WTC11 (cell line): ENCODE results near the gene ECM1. TPM values are rescaled to one million over a fixed set of nuclear protein-coding genes. Genes with fewer than 3 reads are reported as not detected.

Source experiments
- ATAC-seq: fragments of 200-7000 bp; cut with Tn5 transposase; 2 replicates; pipeline ENCODE4 v1.10.0; 2021; ENCODE audit warnings: mild to moderate bottlenecking, moderate library complexity
- CTCF ChIA-PET: fragments of 300-600 bp; sonication (Branson Sonifier 250); formaldehyde crosslinking; loops from one replicate; lab custom pipeline; 2021; ENCODE audit warnings: antibody characterized with exemption; lab: Charles Lee
- POLR2A ChIA-PET: fragments of 350-600 bp; sonication (Branson Sonifier 250); formaldehyde crosslinking; loops from one replicate; lab custom pipeline; 2021; ENCODE audit warnings: antibody characterized with exemption; lab: Charles Lee
- DNase-seq: peaks from one replicate; pipeline ENCODE4 v3.0.0; 2021; ENCODE audit warnings: low spot score
- H3K27ac Mint-ChIP-seq: 2 replicates; pipeline ENCODE4 v1.8.0; 2021; ENCODE audit warnings: mixed read lengths
- H3K27me3 Mint-ChIP-seq: 2 replicates; pipeline ENCODE4 v1.8.0; 2021; ENCODE audit warnings: low read depth, mild to moderate bottlenecking, moderate library complexity, mixed read lengths
- H3K36me3 Mint-ChIP-seq: 2 replicates; pipeline ENCODE4 v1.8.0; 2021; ENCODE audit warnings: mixed read lengths
- H3K4me1 Mint-ChIP-seq: 2 replicates; pipeline ENCODE4 v1.8.0; 2022; ENCODE audit warnings: mixed read lengths
- H3K4me3 Mint-ChIP-seq: 2 replicates; pipeline ENCODE4 v1.8.0; 2021; ENCODE audit warnings: mild to moderate bottlenecking, moderate library complexity, mixed read lengths
- H3K9me3 Mint-ChIP-seq: 2 replicates; pipeline ENCODE4 v1.8.0; 2021; ENCODE audit warnings: mixed read lengths
- AFF4 ChIP-seq: sonication (generic); formaldehyde crosslinking; IDR thresholded peaks from 2 replicates; pipeline ENCODE4 v1.8.1; 2023; ENCODE audit warnings: mild to moderate bottlenecking, missing genetic modification reagents, borderline replicate concordance
- CREB1 ChIP-seq: sonication (generic); formaldehyde crosslinking; IDR thresholded peaks from 2 replicates; pipeline ENCODE4 v1.8.0; 2023; ENCODE audit warnings: mild to moderate bottlenecking, missing genetic modification reagents
- CTCF ChIP-seq: fragments of 200-600 bp; IDR thresholded peaks from 2 replicates; pipeline ENCODE4 v1.8.0; 2022; ENCODE audit warnings: antibody characterized with exemption
- E2F5 ChIP-seq: sonication (generic); formaldehyde crosslinking; IDR thresholded peaks from 2 replicates; pipeline ENCODE4 v1.8.1; 2022; ENCODE audit warnings: mild to moderate bottlenecking, moderate library complexity, missing genetic modification reagents
- EMX1 ChIP-seq: fragments of 250-450 bp; sonication (Bioruptor Pico); IDR thresholded peaks from 2 replicates; pipeline ENCODE4 v1.8.0; 2021; ENCODE audit warnings: mild to moderate bottlenecking
- GABPB1 ChIP-seq: sonication (generic); formaldehyde crosslinking; IDR thresholded peaks from 2 replicates; pipeline ENCODE4 v1.8.1; 2023; ENCODE audit warnings: mild to moderate bottlenecking, missing genetic modification reagents
- PREB ChIP-seq: sonication (generic); formaldehyde crosslinking; IDR thresholded peaks from 2 replicates; pipeline ENCODE4 v1.8.1; 2022; ENCODE audit warnings: mild to moderate bottlenecking, missing genetic modification reagents, moderate library complexity, borderline replicate concordance
- STAT6 ChIP-seq: sonication (generic); formaldehyde crosslinking; conservative IDR thresholded peaks from 2 replicates; pipeline ENCODE4 v1.8.1; 2023; ENCODE audit warnings: mild to moderate bottlenecking, low read depth, missing genetic modification reagents, moderate library complexity
- TEAD1 ChIP-seq: sonication (generic); formaldehyde crosslinking; IDR thresholded peaks from 2 replicates; pipeline ENCODE4 v1.8.0; 2022; ENCODE audit warnings: mild to moderate bottlenecking, missing genetic modification reagents
- ZBTB21 ChIP-seq: sonication (generic); formaldehyde crosslinking; IDR thresholded peaks from 2 replicates; pipeline ENCODE4 v1.8.1; 2023; ENCODE audit warnings: mild to moderate bottlenecking, missing genetic modification reagents, borderline replicate concordance
- ZNF138 ChIP-seq: sonication (generic); formaldehyde crosslinking; conservative IDR thresholded peaks from 2 replicates; pipeline ENCODE4 v1.8.1; 2022; ENCODE audit warnings: mild to moderate bottlenecking, moderate library complexity, missing genetic modification reagents
- ZNF232 ChIP-seq: sonication (generic); formaldehyde crosslinking; IDR thresholded peaks from 2 replicates; pipeline ENCODE4 v1.8.0; 2022; ENCODE audit warnings: mild to moderate bottlenecking, missing genetic modification reagents
- ZNF263 ChIP-seq: sonication (generic); formaldehyde crosslinking; IDR thresholded peaks from 2 replicates; pipeline ENCODE4 v1.8.1; 2022; ENCODE audit warnings: low read depth, mild to moderate bottlenecking, moderate library complexity, missing genetic modification reagents
- ZNF512 ChIP-seq: sonication (generic); formaldehyde crosslinking; IDR thresholded peaks from 2 replicates; pipeline ENCODE4 v1.8.1; 2022; ENCODE audit warnings: missing genetic modification reagents, borderline replicate concordance
- ZSCAN18 ChIP-seq: fragments of 250-450 bp; sonication (Bioruptor Pico); IDR thresholded peaks from 2 replicates; pipeline ENCODE4 v2.1.2; 2022; ENCODE audit warnings: mild to moderate bottlenecking, moderate library complexity
- total RNA-seq: library from RNA; stranded (reverse); gene quantifications from 3 replicates; pipeline ENCODE4 v1.2.3, GENCODE V29; 2021

The ECM1 gene
- total RNA-seq, 1 experiment from 2014 or later = 1.6 TPM

GRCh38 chr1:150560011-150560438 is 52.1 kb downstream of the ECM1 start:
- Mint-ChIP-seq H3K4me3 (0 out of 2 replicates have a peak overlapping the region, but pooled peaks have one; percentile 92), H3K4me1 (peaks cover 46% of the 10 kb centered on the region), H3K27ac (no peak overlapping the region), H3K27me3 (no peaks in the 10 kb centered on the region), H3K36me3 (peaks cover 4% of the 10 kb centered on the region; the same call in 1 of the 2 replicates), H3K9me3 (no peaks in the 10 kb centered on the region)
- no peak for TF ChIP-seq E2F5 (CRISPR knock-in tag)
- peak; percentile 94 for TF ChIP-seq CTCF
- no peak for TF ChIP-seq ZNF263 (CRISPR knock-in tag)
- DNase-seq = peak; percentile 87
- ChIA-PET CTCF (interaction anchor here (0.5 to 7.9 kb wide), 38 partner anchors 10 to 540 kb away, joined by 3 to 144 read pairs (median 4); partner anchors contain the start of genes ADAMTSL4, CTSK, ENSA and FALEC), POLR2A (interaction anchor here (0.6 to 6.4 kb wide), 7 partner anchors 10 to 70 kb away, joined by 3 to 188 read pairs (median 5); partner anchors contain the start of genes ENSA and MCL1)
- ATAC-seq = peak; percentile 10

- H3K4me3 Mint-ChIP-seq = peak overlapping the region; percentile 92
- TF ChIP-seq PREB (CRISPR knock-in tag) = no peak
- TF ChIP-seq ZSCAN18 (CRISPR knock-in tag) = no peak
- no peak for TF ChIP-seq ZBTB21 (CRISPR knock-in tag)
- TF ChIP-seq GABPB1 (CRISPR knock-in tag) = no peak
- TF ChIP-seq CTCF = peak; percentile 71
- TF ChIP-seq TEAD1 (CRISPR knock-in tag) = no peak
- TF ChIP-seq ZNF138 (CRISPR knock-in tag) = no peak
- TF ChIP-seq CREB1 (CRISPR knock-in tag) = no peak
- TF ChIP-seq ZNF512 (CRISPR knock-in tag) = no peak
- TF ChIP-seq AFF4 (CRISPR knock-in tag) = no peak
- TF ChIP-seq STAT6 = no peak
- TF ChIP-seq EMX1 (CRISPR knock-in tag) = no peak
- TF ChIP-seq ZNF232 (CRISPR knock-in tag) = no peak
Measured at GRCh38 chr1:150560576-150561253, 52.8 kb downstream of the ECM1 start.

More at GRCh38 chr1:150560576-150561253, 52.8 kb downstream of the ECM1 start:
- DNase-seq (peak; percentile 94), ATAC-seq (peak; percentile 57)
- Mint-ChIP-seq H3K4me1 (peaks cover 45% of the 10 kb centered on the region), H3K27ac (peak overlapping the region; percentile 98), H3K9me3 (no peaks in the 10 kb centered on the region), H3K27me3 (no peaks in the 10 kb centered on the region), H3K36me3 (peaks cover under 1% of the 10 kb centered on the region; the same call in 1 of the 2 replicates)
- CTCF ChIA-PET = interaction anchor here (0.6 to 7.9 kb wide), 34 partner anchors 10 to 539 kb away, joined by 3 to 144 read pairs (median 6); partner anchors contain the start of genes ADAMTSL4, ENSA, FALEC and GOLPH3L
- POLR2A ChIA-PET = interaction anchor here (0.5 to 6.4 kb wide), 12 partner anchors 9 to 349 kb away, joined by 3 to 188 read pairs (median 4); partner anchors contain the start of genes ADAMTSL4, ENSA, FALEC and GOLPH3L
